Lower leg skin (tissue), 3 donors: ENCODE data around the gene ROR1.

ENCODE experiments used
- POLR2A ChIP-seq, 2 donors: fragments of 450-650 bp; IDR thresholded peaks; one replicate each; pipeline ENCODE4 v1.6.1; 2016 to 2017; ENCODE audit warnings: antibody characterized with exemption in 2 of 2, mild to moderate bottlenecking in 1 of 2, moderate library complexity in 1 of 2
- TF ChIP-seq, protein P1 (sequence below), 3 donors: fragments of 450-650 bp; IDR thresholded peaks; one replicate each; pipeline ENCODE4 v1.5.1; 2016; ENCODE audit warnings: antibody characterized with exemption in 3 of 3, mild to moderate bottlenecking in 3 of 3, moderate library complexity in 2 of 3

DNA sequence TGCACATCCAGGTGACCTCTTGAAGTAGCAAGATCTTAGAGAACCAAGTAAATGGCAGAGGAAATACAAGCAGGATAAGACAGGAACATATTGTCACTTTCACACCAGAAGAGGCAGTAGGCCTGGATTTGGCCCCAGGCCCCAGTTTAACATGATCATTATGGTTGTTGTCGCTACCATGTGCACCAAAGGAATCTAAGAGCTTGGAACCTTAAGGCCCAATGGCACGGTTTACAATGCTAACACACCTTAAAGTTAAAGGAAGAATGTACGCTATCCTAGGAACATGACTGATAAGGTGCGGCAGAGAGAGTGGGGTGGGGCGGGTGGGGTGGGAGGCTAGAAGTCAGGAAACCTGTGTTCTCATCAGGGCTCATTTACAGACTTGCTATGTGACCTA is 147.5 kb downstream of the ROR1 start:
- TF ChIP-seq POLR2A (IDR thresholded peaks at IDR 0.05) = no peak
- TF ChIP-seq, protein P1, sequence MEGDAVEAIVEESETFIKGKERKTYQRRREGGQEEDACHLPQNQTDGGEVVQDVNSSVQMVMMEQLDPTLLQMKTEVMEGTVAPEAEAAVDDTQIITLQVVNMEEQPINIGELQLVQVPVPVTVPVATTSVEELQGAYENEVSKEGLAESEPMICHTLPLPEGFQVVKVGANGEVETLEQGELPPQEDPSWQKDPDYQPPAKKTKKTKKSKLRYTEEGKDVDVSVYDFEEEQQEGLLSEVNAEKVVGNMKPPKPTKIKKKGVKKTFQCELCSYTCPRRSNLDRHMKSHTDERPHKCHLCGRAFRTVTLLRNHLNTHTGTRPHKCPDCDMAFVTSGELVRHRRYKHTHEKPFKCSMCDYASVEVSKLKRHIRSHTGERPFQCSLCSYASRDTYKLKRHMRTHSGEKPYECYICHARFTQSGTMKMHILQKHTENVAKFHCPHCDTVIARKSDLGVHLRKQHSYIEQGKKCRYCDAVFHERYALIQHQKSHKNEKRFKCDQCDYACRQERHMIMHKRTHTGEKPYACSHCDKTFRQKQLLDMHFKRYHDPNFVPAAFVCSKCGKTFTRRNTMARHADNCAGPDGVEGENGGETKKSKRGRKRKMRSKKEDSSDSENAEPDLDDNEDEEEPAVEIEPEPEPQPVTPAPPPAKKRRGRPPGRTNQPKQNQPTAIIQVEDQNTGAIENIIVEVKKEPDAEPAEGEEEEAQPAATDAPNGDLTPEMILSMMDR (IDR thresholded peaks at IDR 0.05) = no peak
